Glutamatergic neuron (in vitro differentiated cells): ENCODE measurements around the gene OR3A2. TPM values are rescaled to one million over a fixed set of nuclear protein-coding genes. Genes with fewer than 3 reads are reported as not detected.
"Not testable (repeated sequence)": the region's sequence is repeated elsewhere in the genome, so short reads cannot be mapped to it uniquely, and the experiment has no call there.

Experiments
- DNase-seq: peaks from one replicate; pipeline ENCODE4 v3.0.0; 2022
- H3K27ac Mint-ChIP-seq: one replicate; pipeline ENCODE4 v1.8.0; 2020; ENCODE audit warnings: mild to moderate bottlenecking, mixed read lengths, inconsistent platforms; ENCODE audit not compliant: unreplicated experiment
- H3K27me3 Mint-ChIP-seq: one replicate; pipeline ENCODE4 v1.8.0; 2020; ENCODE audit warnings: mild to moderate bottlenecking, moderate library complexity, mixed read lengths, inconsistent platforms; ENCODE audit not compliant: unreplicated experiment
- H3K36me3 Mint-ChIP-seq: one replicate; pipeline ENCODE4 v1.8.0; 2020; ENCODE audit warnings: mild to moderate bottlenecking, mixed read lengths, inconsistent platforms; ENCODE audit not compliant: unreplicated experiment
- H3K4me1 Mint-ChIP-seq: one replicate; pipeline ENCODE4 v1.8.0; 2020; ENCODE audit warnings: mild to moderate bottlenecking, low read depth, mixed read lengths, inconsistent platforms; ENCODE audit not compliant: unreplicated experiment
- H3K4me3 Mint-ChIP-seq: one replicate; pipeline ENCODE4 v1.8.0; 2020; ENCODE audit warnings: mild to moderate bottlenecking, mixed read lengths, inconsistent platforms; ENCODE audit not compliant: unreplicated experiment
- H3K9me3 Mint-ChIP-seq: one replicate; pipeline ENCODE4 v1.8.0; 2020; ENCODE audit warnings: mild to moderate bottlenecking, moderate library complexity, mixed read lengths, inconsistent platforms; ENCODE audit not compliant: unreplicated experiment
- CTCF ChIP-seq: fragments of 200-600 bp; sonication (generic); IDR thresholded peaks from one replicate; pipeline ENCODE4 v1.5.0; 2021; ENCODE audit not compliant: partially characterized antibody, unreplicated experiment
- long read RNA-seq: library from polyadenylated mRNA; unstranded; transcript quantifications from one replicate; pipeline ENCODE4 v2.0.0, GENCODE V29; 2020; ENCODE audit not compliant: unreplicated experiment
- total RNA-seq: library from RNA; stranded (reverse); fragmentation: NEBNext Ultra II Directional; extraction: Animal tissue kit (Norgen Biotek cat#: 25700); gene quantifications from one replicate; pipeline ENCODE4 v1.2.1, GENCODE V29; 2021; ENCODE audit not compliant: unreplicated experiment

The OR3A2 gene
- total RNA-seq, result 2.6 TPM
- long read RNA-seq, partial matches to known transcripts, result 0 of 2 reads
- long read RNA-seq, other reads (novel, unspliced or antisense), result 2 of 2 reads

DNA sequence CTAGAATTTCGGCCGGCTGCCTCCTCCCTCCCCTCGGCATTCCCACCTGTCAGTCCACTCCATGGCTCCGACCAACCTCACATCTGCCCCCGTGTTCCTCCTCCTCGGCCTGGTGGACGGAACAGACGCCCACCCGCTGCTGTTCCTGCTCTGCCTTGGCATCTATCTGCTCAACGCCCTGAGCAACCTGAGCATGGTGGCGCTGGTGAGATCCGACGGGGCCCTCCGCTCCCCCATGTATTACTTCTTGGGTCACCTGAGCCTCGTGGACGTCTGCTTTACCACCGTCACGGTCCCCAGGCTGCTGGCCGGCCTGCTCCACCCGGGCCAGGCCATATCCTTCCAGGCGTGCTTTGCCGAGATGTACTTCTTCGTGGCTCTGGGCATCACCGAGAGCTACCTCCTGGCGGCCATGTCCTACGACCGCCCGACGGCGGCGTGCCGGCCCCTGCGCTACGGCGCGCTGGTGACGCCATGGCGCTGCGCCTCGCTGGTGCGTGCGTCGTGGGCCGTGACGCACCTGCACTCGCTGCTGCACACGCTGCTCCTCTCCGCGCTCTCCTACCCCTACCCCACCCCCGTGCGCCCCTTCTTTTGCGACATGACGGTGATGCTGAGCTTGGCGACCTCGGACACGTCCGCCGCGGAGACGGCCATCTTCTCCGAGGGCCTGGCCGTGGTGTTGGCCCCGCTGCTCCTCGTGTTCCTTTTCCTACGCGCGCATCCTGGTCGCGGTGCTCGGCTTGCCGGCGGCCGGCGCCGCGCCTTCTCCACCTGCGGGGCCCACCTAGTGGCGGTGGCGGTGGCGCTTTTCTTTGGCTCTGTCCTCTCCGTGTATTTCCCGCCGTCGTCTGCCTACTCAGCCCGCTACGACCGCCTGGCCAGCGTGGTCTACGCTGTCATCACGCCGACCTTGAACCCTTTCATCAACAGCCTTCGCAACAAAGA, at the start of gene OR3A2:
Gene OR3A2 (minus strand): TSS at position 440 of the 948 bp plus-strand sequence.
- no peak for TF ChIP-seq CTCF
- no peaks in the 10 kb centered on the region for H3K4me1 Mint-ChIP-seq
- H3K27me3 Mint-ChIP-seq, result peaks cover 7% of the 10 kb centered on the region
- H3K36me3 Mint-ChIP-seq, result peaks cover 5% of the 10 kb centered on the region
- peak within 1 kb of the TSS; percentile 81 for H3K4me3 Mint-ChIP-seq
- peaks cover 2% of the 10 kb centered on the region for H3K9me3 Mint-ChIP-seq
- peak; percentile 29 for DNase-seq
- H3K27ac Mint-ChIP-seq, result no peak within 1 kb of the TSS

GRCh38 chr17:3433741-3434140, 47.6 kb upstream of the OR3A2 start, which contains the start of gene OR1E2:
Gene OR1E2, minus strand, starts transcription at chr17:3433841. Its CDS starts 0 bp downstream, at chr17:3433841.
- Mint-ChIP-seq H3K27ac (no peak within 1 kb of the TSS), H3K27me3 (no peaks in the 10 kb centered on the region)
- TF ChIP-seq CTCF, result no peak

DNA sequence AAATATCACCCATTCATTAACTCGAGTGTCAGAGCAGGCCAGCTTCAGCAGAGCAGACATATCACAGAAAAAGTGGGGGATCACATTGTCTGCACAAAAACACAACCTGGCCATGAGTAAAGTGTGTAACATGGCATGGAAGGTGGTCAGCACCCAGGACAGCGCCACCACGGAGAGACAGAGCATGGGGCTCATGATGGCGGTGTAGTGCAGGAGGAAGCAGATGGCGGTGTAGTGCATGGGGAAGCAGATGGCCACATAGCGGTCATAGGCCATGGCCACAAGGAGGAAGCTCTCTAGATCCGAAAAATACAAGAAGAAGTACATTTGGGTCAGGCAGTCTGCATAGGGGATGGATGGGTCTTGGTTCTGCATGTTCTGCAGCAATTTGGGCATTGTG, 47.1 kb upstream of the OR3A2 start:
- not testable (repeated sequence) for H3K4me1 Mint-ChIP-seq, DNase-seq, H3K27ac Mint-ChIP-seq, H3K27me3 Mint-ChIP-seq, H3K9me3 Mint-ChIP-seq, H3K36me3 Mint-ChIP-seq, H3K4me3 Mint-ChIP-seq

More at GRCh38 chr17:3433741-3434140, 47.6 kb upstream of the OR3A2 start, which contains the start of gene OR1E2:
- no peaks in the 10 kb centered on the region for H3K36me3 Mint-ChIP-seq
- H3K4me3 Mint-ChIP-seq, result no peak within 1 kb of the TSS
- DNase-seq, result no peak
- peaks cover 2% of the 10 kb centered on the region for H3K9me3 Mint-ChIP-seq
- H3K4me1 Mint-ChIP-seq, result no peaks in the 10 kb centered on the region

- H3K27ac Mint-ChIP-seq, result no peak overlapping the region
- H3K4me1 Mint-ChIP-seq, result no peaks in the 10 kb centered on the region
- H3K4me3 Mint-ChIP-seq, result no peak overlapping the region
- no peak for TF ChIP-seq CTCF
- DNase-seq, result no peak
- no peaks in the 10 kb centered on the region for H3K27me3 Mint-ChIP-seq
- no peaks in the 10 kb centered on the region for H3K36me3 Mint-ChIP-seq
- no peaks in the 10 kb centered on the region for H3K9me3 Mint-ChIP-seq
These were observed 32.1 kb upstream of the OR3A2 start for GRCh38 chr17:3418222-3418621.

DNA sequence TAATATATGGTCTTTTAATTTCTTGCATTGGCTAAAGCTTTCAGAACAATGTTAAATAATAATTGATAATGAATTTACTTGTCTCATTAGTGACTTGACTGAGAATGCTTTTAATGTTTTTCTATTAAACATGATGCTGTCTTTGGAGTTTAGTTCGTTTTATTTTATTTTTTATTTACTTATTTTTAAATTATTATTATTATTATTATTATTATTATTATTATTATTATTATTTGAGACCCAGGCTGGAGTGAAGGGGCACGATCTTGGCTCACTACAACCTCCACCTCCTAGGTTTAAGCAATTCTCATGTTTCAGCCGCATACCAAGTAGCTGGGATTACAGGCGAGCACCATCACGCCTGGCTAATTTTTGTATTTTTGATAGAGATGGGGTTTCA, 29.5 kb upstream of the OR3A2 start:
- H3K4me1 Mint-ChIP-seq, result no peaks in the 10 kb centered on the region
- no peak overlapping the region for H3K27ac Mint-ChIP-seq
- no peaks in the 10 kb centered on the region for H3K36me3 Mint-ChIP-seq
- DNase-seq, result no peak
- TF ChIP-seq CTCF, result no peak
- no peaks in the 10 kb centered on the region for H3K9me3 Mint-ChIP-seq
- no peaks in the 10 kb centered on the region for H3K27me3 Mint-ChIP-seq
- no peak overlapping the region for H3K4me3 Mint-ChIP-seq

DNA sequence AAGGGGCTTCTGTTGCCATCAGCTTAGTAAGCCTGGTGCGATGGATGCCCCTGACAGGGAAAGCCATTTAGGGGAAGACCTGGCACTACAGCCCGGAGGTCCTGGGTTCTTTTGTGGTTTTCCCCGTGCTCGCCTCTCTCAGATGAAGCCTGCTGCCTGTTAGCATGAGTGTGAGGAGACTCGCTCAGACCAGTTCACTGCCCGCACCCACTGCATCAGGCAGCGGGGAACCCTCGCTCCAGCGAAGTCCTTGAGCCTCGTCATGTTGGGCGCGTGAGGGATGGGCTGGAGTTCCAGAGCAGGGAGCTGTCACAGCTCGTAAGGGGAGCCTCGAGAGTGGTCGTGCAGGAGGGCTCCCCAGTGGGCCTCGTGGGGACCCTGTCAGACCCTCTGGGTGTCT, 26.1 kb upstream of the OR3A2 start:
- H3K27me3 Mint-ChIP-seq, H3K9me3 Mint-ChIP-seq, H3K4me3 Mint-ChIP-seq, H3K4me1 Mint-ChIP-seq, H3K27ac Mint-ChIP-seq, H3K36me3 Mint-ChIP-seq, DNase-seq: not testable (repeated sequence)
